Fibroblast of peridontal ligament (primary cell): ENCODE results near the gene DLG2.
A peak's percentile ranks its signal among the peaks of the same experiment; 100 is the strongest.
"Not testable (repeated sequence)": the region's sequence is repeated elsewhere in the genome, so short reads cannot be mapped to it uniquely, and the experiment has no call there.

Experiments used
- DNase-seq: peaks from one replicate; pipeline ENCODE4 v3.0.0-alpha.2; 2010; ENCODE audit errors: extremely low read depth

The DLG2 gene

GRCh38 chr11:85115798-85116197 lies 511.3 kb downstream of the DLG2 start:
- DNase-seq = no peak

DNA sequence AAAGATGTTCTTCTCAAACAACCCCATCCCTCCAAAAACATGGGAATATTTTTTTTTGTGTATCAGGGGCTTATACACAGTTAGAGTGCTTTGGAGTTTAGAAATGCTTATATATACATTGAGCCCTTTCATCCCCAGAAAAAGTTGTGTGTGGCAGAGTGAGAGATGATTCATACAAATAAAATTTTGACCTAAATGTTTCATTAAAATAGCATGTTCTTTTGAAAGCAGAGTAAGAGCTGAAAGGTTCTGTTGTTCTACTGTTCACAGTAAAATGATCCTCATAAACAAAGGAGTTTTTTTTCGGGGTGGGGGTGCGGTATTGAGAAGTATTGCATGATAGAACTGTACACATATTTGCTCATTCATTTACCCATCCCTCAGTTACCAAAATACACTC lies 512.4 kb downstream of the DLG2 start:
- DNase-seq = no peak

GRCh38 chr11:85110246-85110645 lies 516.9 kb downstream of the DLG2 start:
- DNase-seq = not testable (repeated sequence)

DNA sequence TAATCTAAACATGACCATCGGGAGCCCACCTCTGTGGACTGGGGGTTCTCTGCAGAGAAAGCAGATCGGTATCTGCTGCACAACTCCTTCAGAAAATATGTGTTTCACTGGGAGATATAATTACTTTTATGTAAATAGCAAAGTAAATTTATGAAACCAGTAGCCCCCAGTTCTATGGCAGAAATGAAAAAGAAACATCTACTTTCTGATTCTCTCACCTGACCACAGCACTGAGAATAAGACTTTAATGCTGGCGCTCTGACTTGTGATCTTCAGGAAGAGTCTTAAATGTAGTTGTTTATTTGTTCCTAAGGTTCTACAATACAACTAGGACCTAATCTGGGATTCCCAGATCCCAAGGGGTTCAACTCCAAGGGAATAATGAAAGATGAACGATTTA lies 518.0 kb downstream of the DLG2 start:
- DNase-seq = no peak

DNA sequence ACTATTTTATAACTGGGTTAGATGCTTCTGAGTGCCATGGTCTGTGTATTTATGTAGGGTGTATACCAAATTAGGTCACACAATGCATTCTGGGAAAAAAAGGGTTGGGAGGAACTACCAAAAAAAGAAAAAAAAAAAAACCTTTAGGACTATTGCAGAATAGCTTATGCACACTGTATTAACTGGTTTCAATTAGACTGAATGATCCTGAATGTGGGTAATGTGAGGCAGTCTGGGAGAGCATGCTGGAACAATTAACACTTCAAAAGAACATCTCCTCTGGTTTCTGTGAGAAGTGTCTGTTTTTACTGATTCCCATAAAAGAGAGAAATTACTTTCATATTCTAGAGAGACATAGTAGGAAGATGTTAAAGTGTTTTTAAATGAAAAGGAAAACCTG lies 521.3 kb downstream of the DLG2 start:
- DNase-seq = no peak

GRCh38 chr11:85099522-85099921 lies 527.6 kb downstream of the DLG2 start:
- DNase-seq = no peak

GRCh38 chr11:85098996-85099395 lies 528.1 kb downstream of the DLG2 start:
- no peak for DNase-seq

- DNase-seq = no peak
Measured at GRCh38 chr11:85096939-85097338, 530.2 kb downstream of the DLG2 start.

GRCh38 chr11:85095239-85095638 lies 531.9 kb downstream of the DLG2 start:
- no peak for DNase-seq

DNA sequence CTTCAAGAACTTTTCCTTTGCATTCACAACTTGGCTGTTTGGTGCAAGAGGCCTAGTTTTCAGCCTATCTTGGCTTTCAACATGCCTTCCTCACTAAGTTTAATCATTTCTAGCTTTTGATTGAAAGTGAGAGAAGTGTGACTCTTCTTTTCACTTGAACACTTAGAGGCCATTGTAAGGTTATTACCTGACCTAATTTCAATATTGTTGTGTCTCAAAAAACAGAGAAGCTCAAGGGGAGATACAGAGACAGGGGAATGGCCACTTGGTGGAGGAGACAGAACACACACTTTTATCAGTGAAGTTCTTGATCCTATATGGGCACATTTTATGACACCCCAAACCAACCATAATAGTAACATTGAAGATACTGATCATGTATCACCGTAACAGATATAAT lies 532.3 kb downstream of the DLG2 start:
- DNase-seq = no peak

DNA sequence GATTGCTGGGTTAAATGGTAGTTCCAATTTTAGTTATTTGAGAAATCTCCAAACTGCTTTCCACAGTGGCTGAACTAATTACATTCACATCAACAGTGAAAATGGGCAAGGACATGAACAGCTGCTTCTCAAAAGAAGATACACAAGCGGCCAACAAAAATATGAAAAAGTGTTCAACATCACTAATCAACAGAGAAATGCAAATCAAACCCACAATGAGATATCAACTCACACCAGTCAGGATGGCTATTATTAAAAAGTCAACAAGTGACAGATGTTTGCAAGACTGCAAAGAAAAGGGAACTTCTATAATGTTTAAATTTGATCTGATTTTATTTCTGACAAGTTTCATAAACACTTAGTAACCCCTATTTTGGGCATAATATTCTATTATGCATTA lies 537.5 kb downstream of the DLG2 start:
- DNase-seq = no peak

- peak; percentile 60 for DNase-seq
Measured at GRCh38 chr11:85088286-85088685, 538.9 kb downstream of the DLG2 start.

GRCh38 chr11:85086504-85087284 lies 540.5 kb downstream of the DLG2 start:
- DNase-seq = no peak

DNA sequence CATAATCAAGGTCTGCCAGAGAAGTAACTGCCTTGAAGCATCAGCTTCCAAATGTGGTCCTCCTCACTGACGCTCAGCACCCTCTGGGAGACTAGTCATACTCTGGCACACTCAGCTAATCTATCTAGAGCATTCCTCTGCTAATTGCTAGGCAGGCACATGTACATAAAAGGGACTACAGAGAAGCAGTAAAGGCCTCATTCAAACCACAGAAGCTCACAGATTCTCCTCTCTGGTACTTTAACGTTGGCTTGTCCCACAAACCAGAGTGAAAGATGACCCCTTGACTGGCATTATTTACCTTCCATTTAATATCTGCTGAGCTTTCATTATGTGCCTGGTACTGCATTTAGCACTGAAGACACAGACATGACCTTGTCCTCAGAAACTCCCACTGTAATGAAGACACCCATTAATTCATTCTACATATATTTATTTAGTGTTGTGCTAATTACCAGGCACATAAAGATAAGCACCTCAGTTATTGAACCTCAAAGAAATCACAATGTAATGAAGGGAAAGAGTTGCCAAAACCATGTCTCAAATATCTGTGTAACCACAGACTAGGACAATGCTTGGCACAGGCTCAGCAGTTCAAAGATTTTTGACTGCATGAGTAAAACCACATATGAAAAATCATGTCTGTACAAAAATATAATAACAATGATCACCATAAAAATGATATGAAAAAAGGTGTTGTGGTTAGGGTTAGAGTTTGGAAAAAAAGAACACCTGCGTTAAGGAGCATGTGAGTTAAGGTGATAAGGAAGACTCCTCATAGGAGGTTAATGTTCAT lies 550.4 kb downstream of the DLG2 start:
- DNase-seq = peak; percentile 76

DNA sequence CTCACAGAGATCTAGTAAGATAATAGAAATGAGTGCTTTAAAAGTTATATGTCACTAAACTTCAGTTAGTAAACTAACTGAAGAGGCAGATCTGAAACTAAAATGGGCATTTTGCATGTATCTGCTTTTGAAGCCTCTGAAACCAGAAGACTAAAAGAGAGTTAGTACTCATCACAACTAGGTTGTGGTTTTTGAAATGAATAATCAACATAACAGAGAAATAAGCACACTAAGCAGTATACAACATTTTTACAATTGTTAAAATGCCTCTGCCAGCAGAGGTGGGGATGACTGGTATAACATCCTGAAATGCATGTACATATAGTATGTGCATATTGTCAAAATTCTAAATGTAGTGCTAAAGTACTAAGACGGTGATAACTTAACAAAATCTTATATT lies 564.5 kb downstream of the DLG2 start:
- DNase-seq = no peak

- no peak for DNase-seq
Measured at GRCh38 chr11:85052636-85053035, 574.5 kb downstream of the DLG2 start.

- DNase-seq = no peak
Measured at GRCh38 chr11:85048801-85049200, 578.3 kb downstream of the DLG2 start.

- no peak for DNase-seq
Measured at GRCh38 chr11:85045716-85046115, 581.4 kb downstream of the DLG2 start.

DNA sequence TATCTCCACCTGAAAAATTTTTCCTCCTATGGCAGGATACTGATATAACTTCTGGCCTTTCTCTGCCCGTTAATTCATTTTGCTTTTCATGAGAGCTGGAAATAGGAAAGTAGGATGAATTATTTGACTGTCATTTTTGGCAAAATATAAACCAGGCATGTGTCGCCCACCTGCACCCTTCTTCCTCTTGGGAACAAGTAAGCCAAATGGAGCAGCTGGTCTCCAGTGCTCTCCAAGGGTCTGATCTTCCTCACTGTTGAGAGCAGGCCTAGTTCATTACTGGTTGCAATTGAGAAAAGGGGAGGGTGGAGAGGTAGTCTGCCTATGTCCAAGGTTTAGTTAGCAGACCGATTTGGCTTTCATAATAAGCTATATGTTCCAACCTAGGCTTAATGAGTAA lies 582.2 kb downstream of the DLG2 start:
- no peak for DNase-seq

- DNase-seq = no peak
Measured at GRCh38 chr11:85042361-85042760, 584.8 kb downstream of the DLG2 start.

DNA sequence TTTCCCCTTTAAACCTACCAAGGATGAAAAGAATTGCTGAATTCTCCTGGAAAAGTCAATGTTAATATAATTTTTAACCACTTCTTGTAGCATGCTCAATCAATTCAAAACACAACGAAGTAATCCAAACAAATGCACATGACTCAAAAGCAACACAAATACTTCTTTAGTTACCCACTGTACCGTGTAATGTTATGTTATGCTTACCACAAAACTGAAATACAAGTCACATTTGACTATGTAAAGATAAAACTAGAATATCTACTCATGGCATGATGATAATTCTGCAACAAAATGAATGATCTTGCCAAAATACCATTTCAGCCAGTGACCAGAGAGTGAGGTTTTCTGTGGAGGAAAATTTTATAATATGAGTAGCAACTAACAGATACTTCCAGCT lies 587.0 kb downstream of the DLG2 start:
- DNase-seq = peak; percentile 65

GRCh38 chr11:85029964-85030363 lies 597.2 kb downstream of the DLG2 start:
- DNase-seq = peak; percentile 73
